HG02759 (cell line): Measurements from ENCODE around the gene ASXL2.

Source experiments
- ATAC-seq: cut with Tn5 transposase; IDR thresholded peaks from one replicate; pipeline ENCODE4 v1.9.1; 2021; ENCODE audit warnings: mild to moderate bottlenecking, moderate library complexity; ENCODE audit not compliant: unreplicated experiment

ASXL2 gene

GRCh38 chr2:25808006-25808383 lies 70.3 kb downstream of the ASXL2 start:
- no peak for ATAC-seq

DNA sequence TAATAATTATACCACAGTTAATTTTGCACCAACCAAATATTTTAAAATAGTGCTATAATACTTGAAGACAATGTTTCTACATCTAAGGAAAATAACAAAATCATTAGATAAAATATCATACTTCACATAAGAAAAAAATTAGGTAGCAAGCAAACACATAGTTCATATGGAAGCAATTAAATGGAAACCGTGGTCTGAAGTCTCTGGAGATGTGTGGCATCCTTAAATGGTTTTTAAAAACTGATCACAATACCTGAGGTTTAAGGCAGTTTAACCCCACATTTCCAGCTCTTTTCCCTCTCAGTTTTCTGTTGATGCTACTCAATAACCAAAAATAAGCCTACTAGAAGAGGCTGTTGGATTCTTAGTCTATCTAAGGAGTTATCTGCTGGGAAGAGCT lies 71.3 kb downstream of the ASXL2 start:
- ATAC-seq = no peak

GRCh38 chr2:25805987-25806386 lies 72.3 kb downstream of the ASXL2 start:
- no peak for ATAC-seq

- no peak for ATAC-seq
Observed at GRCh38 chr2:25804338-25804737, 73.9 kb downstream of the ASXL2 start.

DNA sequence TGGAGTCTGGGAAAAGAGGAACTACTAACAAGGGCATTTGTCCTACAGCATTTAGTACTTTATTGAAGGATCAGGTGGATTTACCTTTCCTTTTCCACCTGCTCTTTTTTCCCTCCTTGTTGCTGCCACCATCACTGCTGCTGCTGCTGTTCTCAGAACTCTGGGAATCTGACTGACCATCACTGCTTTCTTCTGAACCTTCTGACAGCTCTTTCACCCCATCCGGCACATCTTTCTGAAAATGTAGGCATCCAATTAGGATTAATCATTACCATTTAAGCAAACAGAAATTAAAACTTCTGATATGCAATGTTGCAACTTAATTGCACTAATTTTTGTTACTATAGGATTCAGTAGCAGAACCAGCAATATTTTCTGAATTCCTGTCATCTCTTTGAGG lies 79.0 kb downstream of the ASXL2 start:
- ATAC-seq = no peak

GRCh38 chr2:25797620-25798488 lies 80.4 kb downstream of the ASXL2 start:
- no peak for ATAC-seq

DNA sequence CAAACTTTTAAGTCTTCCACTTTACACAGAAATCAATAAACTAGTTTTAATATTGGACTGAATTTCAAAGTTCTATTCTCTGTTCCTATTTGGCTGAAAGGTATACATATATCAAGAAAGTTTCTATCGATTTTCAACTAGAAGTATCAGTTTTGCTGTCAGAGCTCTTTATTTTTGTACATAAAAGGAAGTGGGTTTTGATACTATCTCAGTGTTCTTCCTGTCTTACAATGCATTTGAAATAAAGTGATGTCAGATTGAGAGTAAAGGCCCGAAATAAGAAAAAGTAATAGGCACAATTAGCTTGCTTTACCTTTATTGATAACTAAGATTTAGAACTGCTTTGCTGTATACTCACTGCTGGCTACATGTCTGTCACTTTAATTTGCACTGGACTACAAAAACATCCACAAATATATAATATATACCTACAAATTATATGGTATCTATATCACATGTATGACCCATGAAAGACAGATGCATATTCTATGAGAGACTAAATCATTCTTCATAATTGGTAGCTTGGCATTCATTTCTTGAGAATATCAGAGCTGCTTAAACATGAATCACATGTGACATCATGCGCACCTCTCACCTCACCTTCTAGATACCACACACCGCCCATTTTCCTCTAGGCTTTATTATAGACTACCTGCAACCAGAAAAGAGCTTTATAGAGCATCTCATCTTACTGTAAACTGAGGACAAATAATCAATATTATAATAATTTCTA lies 83.6 kb downstream of the ASXL2 start:
- ATAC-seq = peak; percentile 53

DNA sequence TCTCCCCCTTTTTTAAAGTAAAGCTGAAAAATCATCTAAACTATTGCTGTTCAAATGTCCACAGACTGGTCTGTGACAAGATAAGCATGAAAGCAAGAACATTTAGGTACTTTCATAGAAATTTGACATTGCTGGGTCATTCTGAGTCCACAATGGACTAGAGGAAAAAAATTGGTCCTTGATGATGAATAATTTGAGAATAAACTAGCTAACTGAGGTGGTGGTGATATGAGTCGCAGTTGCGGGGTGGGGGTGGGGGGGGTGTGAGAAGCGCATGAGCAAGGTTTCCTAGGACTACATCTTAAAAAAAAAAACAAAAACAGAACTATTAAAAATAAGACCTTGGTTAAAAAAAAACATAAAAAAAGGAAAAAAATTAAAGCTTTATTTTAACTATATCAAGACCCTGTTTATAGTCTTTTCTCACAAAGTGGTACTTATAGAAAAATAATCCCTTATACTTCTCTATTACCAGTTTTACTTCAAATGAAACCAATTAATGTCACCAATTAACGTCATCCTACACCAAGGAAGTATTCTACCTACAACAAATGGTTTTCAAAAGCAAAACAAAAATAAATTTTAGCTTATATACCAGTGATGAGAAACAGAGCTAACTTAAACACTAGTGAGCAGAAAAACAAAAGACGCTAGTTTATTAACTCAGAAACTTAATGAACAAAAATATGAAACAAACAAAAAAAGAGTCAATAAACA lies 88.1 kb downstream of the ASXL2 start:
- ATAC-seq = no peak

GRCh38 chr2:25788457-25788856 lies 89.8 kb downstream of the ASXL2 start:
- no peak for ATAC-seq

- no peak for ATAC-seq
Observed at GRCh38 chr2:25787020-25787419, 91.3 kb downstream of the ASXL2 start.

GRCh38 chr2:25784404-25784803 lies 93.9 kb downstream of the ASXL2 start:
- no peak for ATAC-seq

DNA sequence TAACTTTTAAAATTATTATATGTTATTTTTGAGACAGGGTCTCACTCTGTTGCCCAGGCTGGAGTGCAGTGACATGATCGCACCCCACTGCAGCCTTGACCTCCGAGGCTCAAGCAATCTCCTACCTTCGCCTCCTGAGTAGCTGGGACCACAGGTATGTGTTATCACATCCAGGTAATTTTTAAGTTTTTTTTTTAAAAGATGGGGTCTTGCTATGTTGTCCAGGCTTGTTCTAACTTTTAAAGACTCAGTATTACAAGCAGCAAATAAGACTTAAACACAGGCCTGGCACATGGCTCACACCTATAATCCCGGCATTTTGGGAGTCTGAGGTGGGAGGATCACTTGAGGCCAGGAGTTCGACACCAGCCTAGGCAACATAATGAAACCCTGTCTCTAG lies 101.2 kb downstream of the ASXL2 start:
- ATAC-seq = no peak

DNA sequence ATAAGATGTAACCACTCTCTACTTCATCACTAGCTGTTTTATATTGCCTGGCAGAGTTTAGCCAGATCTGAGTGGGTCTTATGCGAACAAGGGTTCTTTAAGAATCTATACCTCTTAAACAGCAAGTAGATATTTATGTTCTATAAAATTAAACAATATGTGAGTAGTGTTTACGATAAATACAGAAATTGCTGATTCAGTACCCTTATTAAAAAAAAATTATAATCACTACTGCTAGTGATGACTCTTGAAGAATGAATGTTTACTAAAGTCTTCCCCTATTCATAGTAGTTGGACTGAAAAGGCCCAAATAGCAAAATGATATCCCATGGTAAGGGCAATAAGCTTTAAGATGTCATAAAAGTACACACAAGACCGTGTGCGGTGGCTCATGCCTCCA lies 106.2 kb downstream of the ASXL2 start:
- ATAC-seq = no peak

- ATAC-seq = no peak
Observed at GRCh38 chr2:25763575-25763974, 114.7 kb downstream of the ASXL2 start.

DNA sequence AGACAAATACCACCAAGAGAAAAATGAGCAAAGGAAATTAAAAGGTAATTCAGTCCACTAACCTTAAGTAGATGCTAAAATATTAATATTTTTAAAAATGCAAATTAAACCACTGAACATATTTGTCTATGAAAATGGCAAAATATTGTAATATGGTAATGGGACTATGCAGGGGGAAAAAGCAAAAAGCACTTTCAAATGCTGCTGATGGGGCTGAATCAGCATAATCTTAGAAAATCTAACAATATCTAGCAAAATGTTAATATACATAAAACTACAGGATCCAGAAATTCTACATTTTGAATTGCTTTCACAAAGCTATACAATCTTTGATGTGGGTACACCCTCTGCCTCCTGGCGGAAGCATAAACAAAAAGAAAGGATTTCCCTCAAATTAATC lies 118.0 kb downstream of the ASXL2 start:
- ATAC-seq = no peak

- no peak for ATAC-seq
Observed at GRCh38 chr2:25758348-25758747, 119.9 kb downstream of the ASXL2 start.

DNA sequence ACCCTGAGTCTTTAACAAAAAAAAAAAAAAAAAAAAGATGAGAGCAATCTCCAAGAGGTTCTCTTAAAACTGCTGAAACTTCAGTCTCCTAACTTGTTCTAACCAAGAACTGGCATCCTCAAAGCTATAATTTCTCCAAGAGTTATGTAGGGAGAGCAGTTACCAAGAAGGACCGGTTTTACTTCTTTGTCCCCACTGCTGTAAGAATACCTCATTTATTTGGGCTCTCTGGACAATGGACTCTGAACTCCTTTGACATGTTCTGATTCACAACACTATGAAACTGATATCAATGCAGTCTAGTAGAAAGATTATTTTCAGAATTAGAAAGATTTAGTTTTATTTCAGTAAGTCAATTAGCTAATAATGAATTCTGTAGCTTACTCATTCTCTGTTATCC lies 120.4 kb downstream of the ASXL2 start:
- no peak for ATAC-seq

DNA sequence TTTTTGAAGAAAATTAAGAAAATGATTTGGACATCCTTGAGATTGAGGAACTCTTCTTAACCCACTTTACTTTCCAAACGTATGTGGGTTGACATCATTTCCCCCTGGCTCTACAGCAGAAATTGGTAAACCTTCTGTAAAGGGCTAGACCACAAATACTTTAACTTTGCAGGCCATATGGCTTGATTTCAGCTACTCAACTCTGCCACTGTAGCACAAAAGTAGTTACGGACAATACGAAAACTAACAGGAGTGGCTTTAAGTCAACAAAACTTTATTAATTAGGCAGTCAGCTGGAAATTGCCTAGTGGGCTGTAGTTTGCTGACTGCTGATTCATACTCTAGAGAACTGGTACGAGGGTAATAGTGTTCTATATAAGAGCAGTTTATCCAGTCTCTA lies 121.8 kb downstream of the ASXL2 start:
- no peak for ATAC-seq

GRCh38 chr2:25749676-25750075 lies 128.6 kb downstream of the ASXL2 start:
- ATAC-seq = no peak

- no peak for ATAC-seq
Observed at GRCh38 chr2:25744055-25744454, 134.2 kb downstream of the ASXL2 start.

- no peak for ATAC-seq
Observed at GRCh38 chr2:25743132-25743830, 135.0 kb downstream of the ASXL2 start.
